CD4-positive, alpha-beta memory T cell (primary cell): ENCODE measurements around the gene PPY. TPM values are rescaled to one million over a fixed set of nuclear protein-coding genes. Genes with fewer than 3 reads are reported as not detected.
A peak's percentile ranks its signal among the peaks of the same experiment; 100 is the strongest.
"Not testable (repeated sequence)": the region's sequence is repeated elsewhere in the genome, so short reads cannot be mapped to it uniquely, and the experiment has no call there.

Source experiments
- CTCF ChIA-PET: fragments of 350-600 bp; sonication (Branson Sonifier 250); formaldehyde crosslinking; loops from one replicate; lab custom pipeline; 2021; ENCODE audit warnings: inconsistent platforms; ENCODE audit not compliant: partially characterized antibody; lab: Charles Lee
- POLR2A ChIA-PET: fragments of 350-600 bp; sonication (Branson Sonifier 250); formaldehyde crosslinking; loops from one replicate; lab custom pipeline; 2021; ENCODE audit not compliant: partially characterized antibody; lab: Charles Lee
- DNase-seq, 5 donors: peaks; one replicate each; pipeline versions ENCODE4 v3.0.0 to v3.0.0-alpha.2; 2020 to 2022; ENCODE audit warnings: mixed read lengths in 1 of 5
- H3K27ac ChIP-seq: one replicate; pipeline ENCODE4 v1.7.0; 2013; ENCODE audit warnings: low read depth, low read length
- H3K27me3 ChIP-seq: 2 replicates; pipeline ENCODE4 v1.7.0; 2013; ENCODE audit warnings: mild to moderate bottlenecking, low read length, moderate library complexity; ENCODE audit not compliant: insufficient read depth
- H3K36me3 ChIP-seq: 2 replicates; pipeline ENCODE4 v1.7.0; 2013; ENCODE audit warnings: mild to moderate bottlenecking, low read length, moderate library complexity; ENCODE audit not compliant: insufficient read depth
- H3K4me1 ChIP-seq: 2 replicates; pipeline ENCODE4 v1.7.0; 2013; ENCODE audit warnings: mild to moderate bottlenecking, low read length, moderate library complexity; ENCODE audit not compliant: insufficient read depth
- H3K4me3 ChIP-seq, 2 donors: one replicate each; pipeline ENCODE4 v1.7.0; 2013; ENCODE audit warnings: low read length in 2 of 2, mild to moderate bottlenecking in 1 of 2
- H3K9me3 ChIP-seq, 2 donors: one replicate each; pipeline ENCODE4 v1.7.0; 2013; ENCODE audit warnings: low read length in 2 of 2, control low read depth in 1 of 2; ENCODE audit not compliant: control insufficient read depth in 1 of 2
- H3K27ac Mint-ChIP-seq, 7 donors: one replicate each; pipeline ENCODE4 v1.8.0; 2020 to 2021; ENCODE audit warnings: mixed read lengths in 7 of 7, mild to moderate bottlenecking in 6 of 7, inconsistent platforms in 3 of 7, moderate library complexity in 3 of 7
- H3K27me3 Mint-ChIP-seq, 2 donors: one replicate each; pipeline ENCODE4 v1.8.0; 2020 to 2021; ENCODE audit warnings: mixed read lengths in 2 of 2
- H3K36me3 Mint-ChIP-seq, 2 donors: one replicate each; pipeline ENCODE4 v1.8.0; 2020 to 2021; ENCODE audit warnings: mixed read lengths in 2 of 2, inconsistent platforms in 1 of 2, mild to moderate bottlenecking in 1 of 2
- H3K4me1 Mint-ChIP-seq, 4 donors: one replicate each; pipeline ENCODE4 v1.8.0; 2020 to 2021; ENCODE audit warnings: mixed read lengths in 4 of 4, mild to moderate bottlenecking in 1 of 4
- H3K4me3 Mint-ChIP-seq, 8 donors: one replicate each; pipeline ENCODE4 v1.8.0; 2020 to 2021; ENCODE audit warnings: mixed read lengths in 8 of 8, mild to moderate bottlenecking in 7 of 8, moderate library complexity in 6 of 8, inconsistent platforms in 3 of 8
- H3K9me3 Mint-ChIP-seq, 8 donors: one replicate each; pipeline ENCODE4 v1.8.0; 2020 to 2021; ENCODE audit warnings: mixed read lengths in 8 of 8, mild to moderate bottlenecking in 5 of 8, inconsistent platforms in 3 of 8, moderate library complexity in 1 of 8
- intact Hi-C: fragments of 100-400 bp; cut with micrococcal nuclease; formaldehyde crosslinking; loops from one replicate; pipeline ENCODE4 v1.15.1; 2023
- polyA plus RNA-seq, 2 donors: library from polyadenylated mRNA; unstranded; fragments of 300-500 nt; fragmentation: Illumina TruSeq; gene quantifications; one replicate each; pipeline ENCODE4 v1.2.3, GENCODE V29; 2021
- total RNA-seq, 2 experiments: library from RNA; stranded (reverse); gene quantifications; one replicate each; pipeline ENCODE4 v1.2.3, GENCODE V29; 2021

PPY gene
- total and polyA plus RNA-seq, 4 experiments from 2014 or later, result not detected

DNA sequence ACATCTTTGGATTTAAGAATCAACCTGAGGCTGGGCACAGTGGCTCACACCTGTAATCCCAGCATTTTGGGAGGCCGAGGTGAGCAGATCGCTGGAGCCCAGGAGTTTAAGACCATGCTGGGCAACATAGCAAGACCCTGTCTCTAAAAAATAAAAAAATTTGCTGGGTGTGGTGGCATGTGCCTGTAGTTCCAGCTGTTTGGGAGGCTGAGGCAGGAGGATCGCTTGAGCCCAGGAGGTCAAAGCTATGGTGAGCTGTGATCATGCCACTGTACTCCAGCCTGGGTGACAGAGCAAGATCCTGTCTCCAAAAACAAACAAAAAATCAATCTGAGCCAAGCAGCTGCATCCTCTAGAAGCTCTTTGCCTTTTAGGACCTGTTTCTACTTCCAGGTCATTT, 2.8 kb downstream of the PPY start:
- H3K4me1 ChIP-seq, H3K27me3 ChIP-seq, POLR2A ChIA-PET, H3K27ac ChIP-seq, H3K9me3 ChIP-seq, H3K27me3 Mint-ChIP-seq, H3K36me3 Mint-ChIP-seq, intact Hi-C loops, DNase-seq, H3K9me3 Mint-ChIP-seq, H3K4me1 Mint-ChIP-seq, H3K4me3 ChIP-seq, H3K36me3 ChIP-seq: not testable (repeated sequence)
- CTCF ChIA-PET, result interaction anchor here (0.6 to 2.9 kb wide), 4 partner anchors 22 to 103 kb away, joined by 3 to 17 read pairs (median 4); no protein-coding TSS in a partner anchor
- H3K27ac Mint-ChIP-seq, result peak overlapping the region in 2 of 7 donors; percentile 13 to 41
- peak overlapping the region in 4 of 8 donors; percentile 12 to 54 (median 38) for H3K4me3 Mint-ChIP-seq

DNA sequence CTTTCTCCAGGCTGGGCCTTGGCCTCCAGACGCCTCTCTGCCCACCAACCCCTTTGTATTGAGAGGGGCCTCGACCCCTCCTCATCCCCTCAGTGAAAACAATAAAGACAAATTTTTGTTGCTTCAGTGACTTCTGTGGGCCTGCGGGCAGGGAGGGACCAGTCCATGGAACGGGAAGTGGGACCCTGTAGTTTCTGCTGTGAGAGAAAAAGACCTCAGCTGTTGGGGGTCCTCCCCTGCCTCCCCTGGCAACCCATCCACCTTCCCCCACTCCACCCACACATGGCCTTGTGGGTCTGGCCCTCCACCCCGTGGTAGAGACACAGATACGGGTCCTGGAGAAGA, 3.5 kb downstream of the PPY start:
- Mint-ChIP-seq H3K4me1 (peaks cover 1 to 9% (median 3%) of the 10 kb centered on the region in 4 donors), H3K4me3 (peak overlapping the region in 3 of 8 donors; percentile 20 to 44 (median 26)), H3K9me3 (no peaks in the 10 kb centered on the region), H3K36me3 (no peaks in the 10 kb centered on the region), H3K27me3 (peaks cover 2 to 4% of the 10 kb centered on the region in 2 donors), H3K27ac (no peak overlapping the region)
- Histone ChIP-seq H3K4me1 (peaks cover 4% of the 10 kb centered on the region), H3K4me3 (no peak overlapping the region), H3K9me3 (no peaks in the 10 kb centered on the region), H3K27me3 (no peaks in the 10 kb centered on the region), H3K27ac (no peak overlapping the region), H3K36me3 (no peaks in the 10 kb centered on the region)
- DNase-seq, result no peak
- CTCF ChIA-PET, result interaction anchor here (1.0 to 2.9 kb wide), 3 partner anchors 29 to 104 kb away, joined by 3 to 17 read pairs (median 9); no protein-coding TSS in a partner anchor
- POLR2A ChIA-PET, result no interaction called here
- intact Hi-C loops, result no loop called here

DNA sequence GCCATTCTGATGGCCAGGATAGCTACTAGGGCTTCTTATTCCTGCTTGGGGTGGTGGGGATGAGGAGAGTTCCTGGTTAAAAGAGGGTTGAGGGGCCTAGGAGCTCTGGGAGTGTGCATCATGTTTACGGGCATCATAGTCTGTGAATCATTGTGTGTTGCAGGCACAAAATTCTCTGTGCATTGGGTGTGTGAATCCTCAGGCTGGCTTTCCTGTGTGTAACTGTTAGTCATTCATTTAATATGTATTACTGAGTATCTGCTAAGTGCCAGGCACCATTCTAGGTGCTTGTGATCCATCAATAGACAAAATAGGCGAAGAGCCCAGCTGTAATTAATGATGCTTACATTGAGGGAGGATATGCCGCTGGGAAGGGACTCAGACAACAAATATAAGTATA, 5.8 kb downstream of the PPY start:
- Histone ChIP-seq H3K4me1 (peaks cover 4% of the 10 kb centered on the region), H3K4me3 (no peak overlapping the region), H3K27me3 (no peaks in the 10 kb centered on the region), H3K36me3 (no peaks in the 10 kb centered on the region), H3K9me3 (no peaks in the 10 kb centered on the region), H3K27ac (no peak overlapping the region)
- POLR2A ChIA-PET, result no interaction called here
- no peaks in the 10 kb centered on the region for H3K9me3 Mint-ChIP-seq
- peak overlapping the region in 2 of 8 donors; percentile 12 to 13 for H3K4me3 Mint-ChIP-seq
- H3K4me1 Mint-ChIP-seq, result peaks cover 1 to 9% (median 3%) of the 10 kb centered on the region in 4 donors
- no peak for DNase-seq
- peaks cover 2 to 4% of the 10 kb centered on the region in 2 donors for H3K27me3 Mint-ChIP-seq
- H3K27ac Mint-ChIP-seq, result no peak overlapping the region
- intact Hi-C loops, result no loop called here
- no peaks in the 10 kb centered on the region for H3K36me3 Mint-ChIP-seq
- CTCF ChIA-PET, result interaction anchor here (1.0 to 1.6 kb wide), 3 partner anchors 10 to 105 kb away, joined by 4 to 6 read pairs (median 5); no protein-coding TSS in a partner anchor

DNA sequence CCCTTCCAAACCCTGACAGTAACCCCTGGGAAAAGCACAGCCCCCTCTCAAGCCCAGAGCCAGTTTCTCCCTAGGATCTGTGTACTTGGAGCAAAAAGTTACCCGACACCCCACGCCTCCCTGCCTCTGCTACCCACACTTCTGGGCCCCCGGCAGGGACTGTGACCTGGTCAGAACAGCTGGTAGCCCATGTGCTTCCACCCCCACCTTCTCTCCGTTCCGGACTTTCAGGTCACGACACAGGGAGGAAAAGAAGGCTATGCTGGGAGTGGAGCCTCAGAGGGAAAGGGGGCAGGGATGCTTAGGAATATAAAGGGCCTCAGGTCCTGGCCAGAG, 6.4 kb downstream of the PPY start:
- intact Hi-C loops, result no loop called here
- Histone ChIP-seq H3K4me1 (peaks cover 4% of the 10 kb centered on the region), H3K27me3 (no peaks in the 10 kb centered on the region), H3K4me3 (no peak overlapping the region), H3K27ac (no peak overlapping the region), H3K9me3 (no peaks in the 10 kb centered on the region), H3K36me3 (no peaks in the 10 kb centered on the region)
- no peaks in the 10 kb centered on the region for H3K36me3 Mint-ChIP-seq
- ChIA-PET POLR2A (no interaction called here), CTCF (interaction anchor here (1.5 kb wide), 1 partner anchor 10 kb away, joined by 5 read pairs; no protein-coding TSS in a partner anchor)
- peaks cover 2 to 4% of the 10 kb centered on the region in 2 donors for H3K27me3 Mint-ChIP-seq
- H3K27ac Mint-ChIP-seq, result no peak overlapping the region
- no peak for DNase-seq
- H3K4me1 Mint-ChIP-seq, result peaks cover 1 to 9% (median 3%) of the 10 kb centered on the region in 4 donors
- H3K4me3 Mint-ChIP-seq, result no peak overlapping the region
- no peaks in the 10 kb centered on the region for H3K9me3 Mint-ChIP-seq

DNA sequence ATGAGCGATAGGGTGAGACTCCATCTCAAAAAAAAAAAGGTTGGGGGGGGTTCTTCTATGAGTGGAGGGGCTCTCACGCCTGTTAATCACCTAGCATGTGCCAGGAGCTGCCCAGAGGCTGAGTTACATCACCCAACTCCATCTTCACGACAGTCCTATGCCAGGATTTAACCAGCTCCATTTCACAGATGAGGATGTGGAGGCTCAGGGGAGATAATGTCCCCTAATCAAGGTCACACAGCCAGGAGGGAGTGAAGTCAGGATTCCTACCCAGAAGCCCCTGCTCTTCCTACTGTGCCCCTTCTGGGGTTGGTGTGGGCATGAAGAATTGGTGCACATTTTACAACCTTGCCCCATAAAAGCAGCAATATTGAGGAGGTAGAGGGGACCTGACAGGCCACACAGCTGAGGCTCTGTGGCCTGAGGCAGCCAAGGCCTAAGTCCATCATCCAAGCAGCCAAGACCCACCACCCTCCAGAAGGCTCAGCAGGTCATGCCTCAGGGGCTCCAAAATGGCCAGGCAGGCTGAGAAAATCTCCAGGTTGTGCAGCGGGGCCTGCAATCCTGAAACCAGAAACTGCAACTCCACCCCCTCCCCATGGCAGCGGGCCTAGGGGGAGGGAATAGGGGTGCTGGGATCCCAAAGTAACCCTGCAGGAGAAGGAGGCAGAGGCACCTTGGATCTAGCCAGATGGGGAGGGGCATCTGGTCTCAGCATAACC, 6.9 kb downstream of the PPY start:
- Mint-ChIP-seq H3K36me3 (no peaks in the 10 kb centered on the region), H3K4me3 (no peak overlapping the region), H3K27me3 (peaks cover 2 to 4% of the 10 kb centered on the region in 2 donors), H3K4me1 (peaks cover 1 to 9% (median 3%) of the 10 kb centered on the region in 4 donors), H3K27ac (no peak overlapping the region), H3K9me3 (no peaks in the 10 kb centered on the region)
- no peak overlapping the region for H3K27ac ChIP-seq
- intact Hi-C loops, result no loop called here
- CTCF ChIA-PET, result interaction anchor here (1.0 kb wide), 1 partner anchor 9 kb away, joined by 5 read pairs; no protein-coding TSS in a partner anchor
- DNase-seq, result no peak
- peaks cover 4% of the 10 kb centered on the region for H3K4me1 ChIP-seq
- H3K36me3 ChIP-seq, result no peaks in the 10 kb centered on the region
- H3K27me3 ChIP-seq, result no peaks in the 10 kb centered on the region
- no peaks in the 10 kb centered on the region for H3K9me3 ChIP-seq
- H3K4me3 ChIP-seq, result no peak overlapping the region
- POLR2A ChIA-PET, result no interaction called here

DNA sequence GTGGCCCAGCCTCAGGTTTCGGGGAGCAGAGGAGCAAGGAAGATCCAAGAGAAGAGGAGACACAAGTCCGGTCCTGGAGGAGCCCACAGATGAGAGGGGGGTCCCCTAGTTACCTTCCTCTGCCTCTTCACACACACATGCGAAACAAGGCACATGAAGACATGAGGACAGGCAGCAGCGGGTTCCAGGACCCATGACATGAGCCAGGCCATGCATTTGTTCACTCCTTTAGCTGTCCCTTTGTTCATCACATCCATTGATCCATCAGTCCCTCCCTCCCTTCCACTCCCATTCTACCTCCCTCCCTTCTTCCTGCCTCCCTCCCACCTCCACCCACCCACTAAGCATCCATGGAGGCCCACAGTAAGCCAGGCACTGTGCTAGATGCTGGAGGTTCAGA, 9.4 kb downstream of the PPY start:
- POLR2A ChIA-PET, result no interaction called here
- H3K36me3 Mint-ChIP-seq, result no peaks in the 10 kb centered on the region

DNA sequence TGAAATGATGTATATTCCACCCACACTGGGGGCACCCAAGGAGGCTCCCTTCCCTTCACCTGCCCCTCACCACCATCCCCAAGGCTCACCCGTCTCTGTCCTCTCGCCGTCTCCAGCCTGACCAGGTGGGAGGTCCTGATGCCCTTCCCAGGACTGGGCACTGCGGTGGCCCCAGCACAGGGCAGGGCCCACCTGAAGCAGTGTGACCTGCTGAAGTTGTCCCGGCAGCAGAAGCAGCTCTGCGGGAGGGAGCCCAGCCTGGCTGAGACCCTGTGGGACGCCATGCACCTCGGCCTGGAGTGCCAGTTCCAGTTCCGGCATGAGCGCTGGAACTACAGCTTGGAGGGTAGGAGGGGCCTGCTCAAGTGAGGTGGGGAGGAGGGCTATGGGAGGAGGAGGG, 9.9 kb downstream of the PPY start:
- Mint-ChIP-seq H3K27ac (no peak overlapping the region), H3K36me3 (no peaks in the 10 kb centered on the region), H3K9me3 (no peaks in the 10 kb centered on the region), H3K4me3 (no peak overlapping the region), H3K27me3 (peaks cover 2 to 4% of the 10 kb centered on the region in 2 donors), H3K4me1 (peaks cover 10 to 23% (median 12%) of the 10 kb centered on the region in 4 donors)
- Histone ChIP-seq H3K4me3 (no peak overlapping the region), H3K9me3 (no peaks in the 10 kb centered on the region), H3K36me3 (no peaks in the 10 kb centered on the region), H3K27ac (no peak overlapping the region), H3K27me3 (no peaks in the 10 kb centered on the region), H3K4me1 (peaks cover 14% of the 10 kb centered on the region)
- ChIA-PET POLR2A (no interaction called here), CTCF (interaction anchor here (1.0 kb wide), 1 partner anchor 11 kb away, joined by 5 read pairs; no protein-coding TSS in a partner anchor)
- intact Hi-C loops, result no loop called here
- DNase-seq, result no peak

More for the DNA sequence above, 9.4 kb downstream of the PPY start:
- H3K4me3 Mint-ChIP-seq, result no peak overlapping the region
- no peak overlapping the region for H3K27ac Mint-ChIP-seq
- Histone ChIP-seq H3K4me1 (peaks cover 9% of the 10 kb centered on the region), H3K36me3 (no peaks in the 10 kb centered on the region), H3K27me3 (no peaks in the 10 kb centered on the region), H3K27ac (no peak overlapping the region), H3K4me3 (no peak overlapping the region), H3K9me3 (no peaks in the 10 kb centered on the region)
- no peaks in the 10 kb centered on the region for H3K9me3 Mint-ChIP-seq
- DNase-seq, result no peak
- H3K4me1 Mint-ChIP-seq, result peaks cover 8 to 20% (median 8%) of the 10 kb centered on the region in 4 donors
- CTCF ChIA-PET, result interaction anchor here (1.0 kb wide), 1 partner anchor 11 kb away, joined by 5 read pairs; no protein-coding TSS in a partner anchor
- intact Hi-C loops, result no loop called here
- H3K27me3 Mint-ChIP-seq, result peaks cover 2 to 4% of the 10 kb centered on the region in 2 donors
